Smooth muscle cell (in vitro differentiated cells): ENCODE results near the gene ADGRL3. TPM values are rescaled to one million over a fixed set of nuclear protein-coding genes. Genes with fewer than 3 reads are reported as not detected.

ENCODE experiments used
- DNase-seq: peaks from one replicate; lab custom pipeline; 2025; ENCODE audit not compliant: unreplicated experiment; lab: John Stamatoyannopoulos, UW
- H2AFZ ChIP-seq: fragments of 200-600 bp; sonication (generic); 2 replicates; pipeline ENCODE4 v1.6.0; 2016; ENCODE audit warnings: antibody characterized with exemption, low read depth, mild to moderate bottlenecking
- H3F3A ChIP-seq: fragments of 200-600 bp; sonication (generic); 2 replicates; pipeline ENCODE4 v1.6.0; 2017; ENCODE audit warnings: antibody characterized with exemption, low read depth
- H3K27ac ChIP-seq: fragments of 200-600 bp; sonication (generic); 2 replicates; pipeline ENCODE4 v1.5.1; 2016; ENCODE audit warnings: low read depth, mild to moderate bottlenecking
- H3K27me3 ChIP-seq: fragments of 200-600 bp; sonication (generic); 2 replicates; pipeline ENCODE4 v1.6.1; 2016; ENCODE audit warnings: low read depth, mild to moderate bottlenecking
- H3K36me3 ChIP-seq: fragments of 200-600 bp; sonication (generic); 2 replicates; pipeline ENCODE4 v1.5.1; 2016; ENCODE audit warnings: low read depth
- H3K4me1 ChIP-seq: fragments of 200-600 bp; sonication (generic); 2 replicates; pipeline ENCODE4 v1.5.1; 2016; ENCODE audit warnings: low read depth
- H3K4me2 ChIP-seq: fragments of 200-600 bp; sonication (generic); 2 replicates; pipeline ENCODE4 v1.6.0; 2016; ENCODE audit warnings: mild to moderate bottlenecking
- H3K4me3 ChIP-seq: fragments of 200-600 bp; sonication (generic); 2 replicates; pipeline ENCODE4 v1.5.1; 2016; ENCODE audit warnings: mild to moderate bottlenecking
- H3K79me2 ChIP-seq: fragments of 200-600 bp; sonication (generic); 2 replicates; pipeline ENCODE4 v1.6.0; 2016; ENCODE audit warnings: low read depth, mild to moderate bottlenecking
- H3K9ac ChIP-seq: fragments of 200-600 bp; sonication (generic); 2 replicates; pipeline ENCODE4 v1.6.0; 2016; ENCODE audit warnings: low read depth
- H3K9me3 ChIP-seq: fragments of 200-600 bp; sonication (generic); replicated peaks from 2 replicates; pipeline ENCODE4 v1.5.1; 2016; ENCODE audit warnings: low read depth
- H4K20me1 ChIP-seq: fragments of 200-600 bp; sonication (generic); 2 replicates; pipeline ENCODE4 v1.6.0; 2016; ENCODE audit warnings: low read depth
- CTCF ChIP-seq: fragments of 200-600 bp; sonication (generic); IDR thresholded peaks from 2 replicates; pipeline ENCODE4 v1.5.1; 2017; ENCODE audit warnings: borderline replicate concordance, mild to moderate bottlenecking, antibody characterized with exemption; ENCODE audit not compliant: insufficient read depth, poor library complexity, severe bottlenecking
- WGBS: methylation state at CpG from one replicate; pipeline ENCODE4 v1.1.7; 2016; ENCODE audit warnings: low lambda C conversion rate; 5-methylcytosine and 5-hydroxymethylcytosine counted together
- polyA plus RNA-seq: library from polyadenylated mRNA; unstranded; fragments of >200 nt; fragmentation: Nextera tagmentation; extraction: Ambion mirVana; gene quantifications from 2 replicates; pipeline ENCODE4 v1.2.1, GENCODE V29; 2016
- total RNA-seq: library from RNA; depleted of rRNA; stranded (reverse); fragments of >200 nt; gene quantifications from 2 replicates; pipeline ENCODE4 v1.2.3, GENCODE V29; 2014

Gene ADGRL3
- total and polyA plus RNA-seq, 2 experiments from 2014 or later = 2.4 to 9.5 TPM

GRCh38 chr4:62004881-62005280, 804.8 kb downstream of the ADGRL3 start:
- no peak for DNase-seq
- Histone ChIP-seq H3K9ac (no peak overlapping the region), H2AFZ (no peak overlapping the region), H3K4me2 (no peak overlapping the region), H3F3A (no peaks in the 10 kb centered on the region), H3K4me3 (no peak overlapping the region), H3K4me1 (no peaks in the 10 kb centered on the region), H4K20me1 (no peaks in the 10 kb centered on the region), H3K36me3 (no peaks in the 10 kb centered on the region), H3K27ac (no peak overlapping the region), H3K79me2 (no peaks in the 10 kb centered on the region), H3K27me3 (no peaks in the 10 kb centered on the region), H3K9me3 (no peaks in the 10 kb centered on the region)
- TF ChIP-seq CTCF = no peak

- 70% methylated on average over 5 of the region's 5 CpGs for WGBS
- Histone ChIP-seq H3K9ac (no peak overlapping the region), H3K27me3 (no peaks in the 10 kb centered on the region)
Observed at GRCh38 chr4:62006108-62006507, 806.0 kb downstream of the ADGRL3 start.

GRCh38 chr4:62015043-62015739, 815.1 kb downstream of the ADGRL3 start:
- Histone ChIP-seq H3K9me3 (no peaks in the 10 kb centered on the region), H3K27ac (no peak overlapping the region), H3K36me3 (no peaks in the 10 kb centered on the region), H3K4me1 (no peaks in the 10 kb centered on the region), H3K27me3 (no peaks in the 10 kb centered on the region), H3F3A (no peaks in the 10 kb centered on the region), H3K4me3 (no peak overlapping the region), H4K20me1 (no peaks in the 10 kb centered on the region), H3K4me2 (no peak overlapping the region), H3K9ac (no peak overlapping the region), H2AFZ (no peak overlapping the region), H3K79me2 (no peaks in the 10 kb centered on the region)
- TF ChIP-seq CTCF = no peak
- 91% methylated on average over 3 of the region's 3 CpGs for WGBS
- no peak for DNase-seq

More at GRCh38 chr4:62006108-62006507, 806.0 kb downstream of the ADGRL3 start:
- Histone ChIP-seq H4K20me1 (no peaks in the 10 kb centered on the region), H3K4me1 (no peaks in the 10 kb centered on the region), H3K79me2 (no peaks in the 10 kb centered on the region), H3K36me3 (no peaks in the 10 kb centered on the region), H3K9me3 (no peaks in the 10 kb centered on the region), H3K4me2 (no peak overlapping the region), H2AFZ (no peak overlapping the region), H3K4me3 (no peak overlapping the region), H3K27ac (no peak overlapping the region), H3F3A (no peaks in the 10 kb centered on the region)
- TF ChIP-seq CTCF = no peak
- DNase-seq = no peak

- DNase-seq = no peak
- Histone ChIP-seq H2AFZ (no peak overlapping the region), H3K4me2 (no peak overlapping the region), H3K36me3 (no peaks in the 10 kb centered on the region), H3K27ac (no peak overlapping the region), H3K79me2 (no peaks in the 10 kb centered on the region), H3K9me3 (no peaks in the 10 kb centered on the region), H4K20me1 (no peaks in the 10 kb centered on the region), H3K27me3 (no peaks in the 10 kb centered on the region), H3K9ac (no peak overlapping the region), H3K4me3 (no peak overlapping the region), H3F3A (no peaks in the 10 kb centered on the region), H3K4me1 (no peaks in the 10 kb centered on the region)
- WGBS = 98% methylated on average over 4 of the region's 4 CpGs
- no peak for TF ChIP-seq CTCF
Observed at GRCh38 chr4:62018537-62018936, 818.4 kb downstream of the ADGRL3 start.
